DMS53 treated with DMSO at 0.1 percent for 48 hours (cell line): ENCODE data around the gene MYL7.
"Not testable (repeated sequence)": the region's sequence is repeated elsewhere in the genome, so short reads cannot be mapped to it uniquely, and the experiment has no call there.

Source experiments
- DNase-seq: peaks from one replicate; lab custom pipeline; 2025; ENCODE audit not compliant: unreplicated experiment; lab: John Stamatoyannopoulos, UW

Gene MYL7

DNA sequence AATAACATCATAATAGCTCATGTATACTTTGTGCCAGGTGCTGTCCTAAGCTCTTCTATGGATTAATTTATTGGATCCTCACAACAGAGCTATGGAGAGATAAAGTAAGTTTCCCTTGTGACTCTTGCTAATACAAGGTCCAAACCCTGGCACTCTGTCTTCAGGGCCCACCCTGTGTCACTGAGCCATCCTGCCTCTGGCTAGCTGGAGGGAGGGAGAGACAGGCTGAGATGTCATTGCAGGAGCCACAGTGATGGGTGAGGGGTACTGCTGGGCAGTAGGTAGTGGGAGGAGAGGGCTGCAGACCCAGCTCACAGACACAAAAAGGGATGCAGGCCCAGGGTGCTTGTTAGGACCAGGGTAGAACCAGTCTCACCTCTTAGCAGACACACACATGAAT is 31.2 kb upstream of the MYL7 start:
- DNase-seq, result no peak

DNA sequence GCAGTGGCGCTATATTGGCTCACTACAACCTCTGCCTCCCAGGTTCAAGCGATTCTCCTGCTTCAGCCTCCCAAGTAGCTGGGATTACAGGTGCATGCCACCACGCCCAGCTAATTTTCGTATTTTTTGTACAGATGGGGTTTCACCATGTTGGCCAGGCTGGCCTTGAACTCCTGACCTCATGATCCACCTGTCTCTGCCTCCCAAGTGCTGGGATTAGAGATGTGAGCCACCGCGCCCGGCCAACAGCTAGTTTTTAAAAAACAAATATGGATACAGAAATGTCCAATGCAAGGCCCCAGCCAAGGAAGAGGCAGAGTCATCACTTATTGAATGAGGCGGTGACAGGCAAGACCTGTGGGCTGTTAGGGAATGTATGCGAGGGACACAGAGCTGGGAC is 30.8 kb upstream of the MYL7 start:
- not testable (repeated sequence) for DNase-seq

DNA sequence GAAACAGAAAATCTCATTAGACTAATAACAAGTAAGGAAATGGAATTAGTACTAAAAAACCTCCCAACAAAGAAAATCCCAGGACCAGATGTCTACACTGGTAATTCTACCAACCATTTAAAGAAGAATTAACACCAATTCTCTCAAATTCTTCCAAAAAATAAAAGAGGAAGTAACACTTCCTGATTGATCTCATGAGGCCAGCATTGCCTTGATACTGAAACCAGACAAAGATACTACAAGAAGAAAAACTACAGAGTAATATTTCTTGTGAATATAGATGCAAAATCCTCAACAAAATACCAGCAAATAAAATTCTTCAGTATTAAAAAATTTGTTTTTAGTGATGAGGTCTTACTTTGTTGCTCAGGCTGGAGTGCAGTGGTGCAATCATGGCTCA is 26.8 kb upstream of the MYL7 start:
- no peak for DNase-seq

DNA sequence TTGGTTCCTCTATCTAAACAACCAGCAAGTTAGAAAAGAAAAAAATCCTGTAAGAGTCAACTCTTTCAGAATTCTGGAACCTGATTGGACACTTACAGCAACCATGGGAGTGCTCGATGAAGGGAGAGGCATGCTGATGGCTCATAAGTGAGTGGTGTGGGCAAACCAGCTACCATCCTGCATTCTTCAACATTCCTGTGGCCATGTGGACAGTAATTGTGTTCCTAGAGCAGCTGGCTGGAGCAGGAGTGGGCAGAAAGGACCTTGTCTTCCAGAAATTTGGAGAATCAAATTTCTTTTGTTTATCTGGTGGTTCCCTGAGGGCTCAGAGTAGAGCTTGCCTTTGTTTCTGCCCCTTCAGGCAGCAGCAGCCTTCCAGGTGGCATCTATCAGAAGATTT is 22.5 kb upstream of the MYL7 start:
- DNase-seq, result no peak

DNA sequence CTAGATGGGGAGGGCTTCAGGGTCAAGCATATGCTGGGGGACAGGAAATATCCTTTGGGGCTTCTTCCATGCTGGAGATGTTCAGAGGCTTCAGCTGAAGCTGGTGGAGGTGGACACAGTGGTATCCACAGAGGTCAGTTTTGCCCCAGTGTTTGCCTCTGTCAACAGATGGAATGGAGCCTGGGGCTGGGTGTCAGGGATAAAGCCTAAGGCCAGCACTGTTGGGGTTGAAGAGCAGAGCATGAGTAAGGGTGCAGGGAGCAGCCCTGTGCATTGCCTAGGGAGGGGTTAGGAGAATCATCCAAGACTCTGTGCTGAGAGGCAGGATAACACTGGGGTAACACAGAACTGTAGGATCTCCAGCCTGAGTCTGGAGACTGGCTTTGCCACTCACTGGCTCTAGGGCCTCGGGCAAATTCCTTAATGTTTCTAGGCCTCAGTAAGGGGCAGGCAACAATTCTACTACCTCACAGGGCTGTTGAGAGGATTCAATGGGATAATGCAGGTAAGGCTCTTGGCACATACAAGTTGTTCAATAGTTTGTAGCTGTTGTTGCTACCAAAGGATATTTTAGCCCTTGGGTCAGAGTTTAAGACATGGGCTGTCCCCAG is 21.8 kb upstream of the MYL7 start:
- no peak for DNase-seq

DNA sequence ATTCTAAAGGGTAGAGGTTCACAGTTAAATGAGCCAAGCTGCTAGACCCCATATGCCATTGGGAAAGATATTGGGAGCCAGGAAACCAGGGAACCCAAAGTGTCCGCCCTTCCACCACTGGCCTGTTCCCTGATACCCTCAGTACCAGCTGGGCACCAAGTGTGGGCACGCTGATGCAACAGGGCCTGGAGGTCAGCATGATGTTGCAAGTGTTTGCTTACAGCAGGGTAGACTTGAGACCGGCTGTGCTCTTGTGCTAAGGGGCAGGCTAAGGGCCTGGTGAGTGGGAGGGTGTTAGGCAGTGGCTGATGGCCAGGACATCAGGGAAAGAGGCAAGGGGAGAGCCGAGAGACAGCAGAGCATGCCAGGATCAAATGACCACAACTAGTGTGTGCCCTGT is 21.0 kb upstream of the MYL7 start:
- no peak for DNase-seq

DNA sequence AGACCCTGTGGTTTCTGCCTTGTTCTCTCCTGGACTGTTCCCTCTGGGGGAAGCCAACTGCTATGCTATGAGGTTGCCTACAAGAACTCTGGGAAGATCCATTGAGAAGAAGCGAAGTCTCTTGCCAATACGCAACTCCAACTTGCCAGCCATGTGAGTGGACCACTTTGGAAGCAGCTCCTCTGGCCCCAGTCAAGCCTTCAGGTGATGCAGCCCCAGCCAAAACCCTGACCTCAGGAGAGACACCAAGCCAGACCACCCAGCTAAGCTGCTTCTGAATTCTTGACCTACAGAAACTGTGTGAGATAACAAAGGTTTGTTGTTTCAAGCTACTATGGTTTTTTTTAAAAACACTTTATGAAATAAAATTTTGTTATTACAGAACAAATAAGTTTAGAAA is 20.2 kb upstream of the MYL7 start:
- DNase-seq, result no peak

DNA sequence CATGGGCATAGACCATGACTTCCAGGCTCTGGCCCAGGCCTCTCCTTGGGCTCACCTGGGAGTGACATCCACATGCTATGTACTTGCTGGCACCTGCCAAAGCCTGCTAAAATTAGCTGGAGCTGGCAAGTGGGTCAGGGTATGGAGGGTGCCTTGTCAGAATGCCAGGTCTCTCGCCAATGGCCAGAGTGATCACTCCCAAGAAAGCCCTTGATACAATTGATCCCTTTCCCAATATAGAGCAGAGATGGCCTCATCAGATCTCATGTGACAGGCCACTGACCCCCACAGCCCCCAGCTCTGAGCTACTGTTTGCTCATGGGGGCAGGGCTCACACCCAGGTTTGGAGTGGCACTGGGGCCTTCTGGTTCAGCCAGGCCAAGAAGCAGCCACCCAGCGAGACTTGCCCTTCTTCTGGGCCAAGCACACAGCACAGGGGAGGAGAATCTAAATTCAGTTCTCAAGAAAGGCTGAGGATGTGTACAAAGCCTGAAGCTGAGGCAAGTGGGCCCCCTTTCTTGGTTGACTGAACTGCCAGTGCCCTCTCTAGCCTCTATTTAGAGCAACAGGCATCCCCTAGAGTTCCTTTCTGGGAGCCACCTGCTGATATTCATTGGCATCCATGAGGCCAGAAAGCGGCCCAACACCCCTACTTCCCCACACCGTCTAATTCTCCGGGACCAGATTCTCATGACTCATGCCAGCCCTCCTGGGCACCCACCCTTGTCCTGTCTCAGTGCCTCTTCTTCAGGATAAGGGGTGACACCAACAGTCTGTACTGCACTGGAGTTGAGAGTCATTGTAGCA is 18.9 kb upstream of the MYL7 start:
- DNase-seq, result no peak

DNA sequence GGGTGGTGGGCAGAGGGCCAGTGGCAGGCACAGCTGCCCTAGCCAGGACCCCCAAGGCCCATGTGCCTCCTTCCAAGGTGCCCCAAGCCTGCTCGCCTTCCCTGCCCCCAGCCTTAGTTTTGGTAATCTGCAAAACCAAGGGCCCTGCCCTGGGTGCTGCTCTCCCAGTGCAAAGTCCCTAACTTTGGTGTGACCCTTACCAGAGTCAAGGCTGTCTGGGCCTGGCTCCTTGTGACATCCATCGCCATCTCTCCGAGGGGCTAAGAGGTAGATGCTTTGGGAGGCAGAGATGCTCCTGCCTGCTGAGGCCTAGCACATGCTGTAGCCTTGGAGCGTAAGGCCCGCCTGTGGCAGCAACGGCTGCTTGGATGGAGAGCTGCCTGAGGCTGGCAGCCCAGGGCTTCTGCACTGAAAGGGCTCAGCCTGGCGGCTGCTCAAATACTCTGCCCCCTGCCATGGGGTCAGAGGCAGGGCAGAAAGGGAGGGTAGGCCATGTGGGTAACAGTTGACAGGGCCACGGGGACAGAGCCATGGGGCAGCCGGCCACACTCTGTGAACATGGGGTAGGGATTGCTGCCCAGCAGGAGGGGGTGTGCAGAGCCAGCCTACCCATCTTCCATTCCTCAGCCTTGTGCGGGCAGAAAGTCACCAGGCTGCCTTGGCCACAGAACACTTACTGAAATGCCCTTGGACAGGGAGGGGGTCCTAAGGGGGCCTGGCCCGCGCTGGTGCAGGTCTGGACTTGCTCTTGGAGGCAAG is 17.9 kb upstream of the MYL7 start:
- DNase-seq, result no peak

DNA sequence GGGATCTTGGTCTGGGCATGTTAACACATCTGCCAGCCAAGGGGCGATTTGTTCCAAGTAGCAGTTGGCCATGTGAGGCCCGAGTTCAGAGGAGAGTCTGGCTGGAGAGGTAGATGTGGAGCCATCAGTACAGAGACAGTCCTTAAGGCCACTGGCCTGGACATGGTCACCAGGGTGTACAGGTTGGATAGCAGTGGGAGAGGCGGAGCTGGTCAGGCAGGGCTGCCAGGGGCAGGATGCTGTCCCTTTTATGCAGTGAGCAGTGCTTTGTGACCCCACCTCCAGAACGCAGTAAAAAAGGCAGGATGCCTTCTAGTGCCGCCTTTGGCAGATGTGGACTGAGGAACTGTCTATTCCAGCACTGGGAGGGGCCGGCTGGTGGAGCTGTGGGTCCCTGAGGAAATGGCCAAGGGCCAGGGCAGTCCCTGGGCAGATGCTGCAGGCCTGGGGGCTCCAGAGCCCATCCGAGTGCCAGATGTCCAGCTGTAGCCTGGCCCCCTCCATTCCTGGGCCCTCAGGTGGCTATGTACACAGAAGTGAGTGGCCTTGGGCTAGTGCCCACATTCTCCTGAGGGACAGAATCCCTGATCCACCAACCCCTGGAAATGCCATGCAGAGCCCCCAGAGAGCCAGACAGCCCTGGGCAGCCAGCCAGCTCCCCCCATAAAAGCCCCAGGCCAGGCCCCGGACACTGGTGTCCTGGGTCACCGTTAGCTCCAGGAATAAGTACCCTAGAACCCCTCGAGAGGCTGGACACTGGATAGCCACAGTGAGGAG is 17.2 kb upstream of the MYL7 start:
- no peak for DNase-seq

DNA sequence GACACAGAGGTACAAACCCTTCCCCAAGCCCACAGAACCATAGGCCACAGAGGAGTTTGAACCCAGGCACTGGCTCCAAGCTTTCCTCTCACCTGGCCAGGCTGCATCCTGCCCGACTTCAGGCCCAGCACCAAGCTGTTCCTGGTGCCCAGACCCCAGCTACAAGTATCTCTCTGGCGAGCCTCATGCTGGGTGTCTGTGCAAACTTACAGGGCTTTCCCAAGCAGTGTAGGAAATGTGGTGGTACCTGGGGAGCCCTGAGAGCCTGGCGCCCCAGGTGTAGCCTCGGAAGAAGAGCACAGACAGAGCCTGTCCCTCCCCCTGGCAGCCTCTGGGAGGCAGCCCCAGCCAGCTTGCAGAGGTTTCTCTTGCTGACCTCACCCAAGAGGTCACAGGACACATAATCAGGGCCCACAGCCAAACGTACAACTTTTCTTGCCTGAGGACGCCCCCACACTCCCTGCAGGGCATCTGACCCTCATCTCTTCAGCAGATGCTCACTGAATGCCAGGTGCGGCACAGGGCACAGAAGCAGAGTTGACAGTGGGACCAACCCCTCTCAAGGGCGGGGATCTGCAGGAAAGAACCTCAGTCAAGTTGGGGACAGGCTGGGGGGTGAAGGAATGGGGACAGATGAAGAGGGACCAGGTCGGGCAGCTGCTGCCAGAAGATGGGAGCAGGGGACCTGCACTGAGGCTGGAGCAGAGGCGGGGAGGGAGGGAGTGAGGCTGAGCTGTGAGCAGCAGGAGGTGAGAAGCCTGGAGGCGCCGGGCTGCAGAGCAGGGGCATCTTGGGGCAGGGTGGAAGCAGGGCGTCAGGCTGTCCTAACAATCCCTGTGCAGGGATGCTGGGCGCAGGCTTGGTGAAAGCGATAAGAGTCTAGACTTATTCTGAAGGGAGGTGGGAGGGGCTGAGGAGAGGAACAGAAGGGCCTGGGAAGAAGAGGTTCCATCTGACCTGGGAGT is 16.3 kb upstream of the MYL7 start:
- no peak for DNase-seq

DNA sequence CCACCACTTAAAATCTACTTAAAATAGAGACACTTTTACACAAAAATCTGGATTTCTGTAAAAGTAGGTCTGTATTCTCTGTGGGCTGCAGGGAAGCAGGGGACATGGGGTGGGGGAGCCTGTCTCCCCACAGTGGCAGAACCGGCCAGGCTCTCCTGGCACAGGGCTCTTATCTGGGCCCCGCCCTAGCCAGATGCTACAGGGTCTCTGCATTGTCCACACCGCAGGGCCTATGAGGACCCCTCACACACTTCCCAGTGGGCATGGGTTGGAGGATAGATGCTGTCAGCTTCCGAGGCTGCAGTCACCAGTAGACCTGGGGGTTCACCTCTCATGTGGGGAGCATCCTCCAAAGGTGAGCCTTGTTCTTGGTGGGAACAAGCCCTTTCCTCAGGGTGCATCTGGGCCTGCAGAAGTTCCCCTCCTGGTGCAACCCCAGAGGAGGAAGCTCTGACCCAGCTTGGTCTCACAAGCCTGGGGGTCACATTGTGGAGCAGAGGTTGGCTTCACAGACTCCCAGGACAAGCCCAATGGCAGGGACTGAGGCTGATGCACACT is 15.4 kb upstream of the MYL7 start:
- DNase-seq, result no peak

DNA sequence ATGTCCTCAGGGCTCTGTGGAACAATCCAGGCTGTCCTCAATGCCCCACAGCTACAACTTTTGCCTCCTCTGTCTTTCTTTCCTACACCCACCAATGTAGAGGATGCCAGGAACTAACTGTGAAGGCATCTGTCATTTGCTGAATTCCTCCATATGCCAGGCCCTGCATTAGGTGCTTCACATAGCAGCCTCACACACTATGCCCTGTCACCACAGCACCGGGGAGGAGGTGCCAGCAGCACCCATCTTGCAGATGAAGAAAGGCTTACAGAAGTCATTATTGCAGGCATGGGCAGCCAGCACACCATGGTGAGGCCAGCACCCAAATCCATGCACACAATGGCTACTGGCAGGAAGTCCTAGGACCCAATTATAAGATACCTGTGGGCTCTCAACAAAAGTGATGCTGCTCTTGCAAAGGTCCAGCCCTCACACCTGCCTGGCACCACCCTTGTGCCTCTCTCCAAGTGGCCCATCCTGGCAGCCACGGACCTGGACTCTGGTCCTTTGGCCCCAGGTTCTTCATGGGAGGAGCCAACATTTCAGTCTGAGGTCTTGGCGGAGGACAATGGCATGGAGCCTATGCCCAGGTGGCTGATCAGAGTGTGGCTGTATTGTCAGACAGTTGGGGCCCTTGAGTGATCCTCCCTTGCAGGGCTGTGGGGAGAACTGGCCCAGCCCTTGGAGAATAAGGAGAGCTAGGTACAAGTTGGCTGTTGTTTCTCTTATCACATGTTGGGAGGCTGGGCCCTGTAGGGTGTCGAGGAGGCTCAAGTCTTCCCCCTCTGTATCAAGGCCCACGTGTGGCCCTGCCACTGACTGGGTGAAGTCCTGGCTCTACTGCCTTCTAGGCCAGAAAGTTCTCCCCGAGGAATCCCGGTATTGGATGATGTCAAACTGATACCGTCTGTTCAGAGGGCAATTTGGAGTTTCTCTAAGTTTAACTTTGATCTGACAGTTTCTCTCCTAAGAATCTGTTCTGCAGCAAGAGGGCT is 14.4 kb upstream of the MYL7 start:
- no peak for DNase-seq

DNA sequence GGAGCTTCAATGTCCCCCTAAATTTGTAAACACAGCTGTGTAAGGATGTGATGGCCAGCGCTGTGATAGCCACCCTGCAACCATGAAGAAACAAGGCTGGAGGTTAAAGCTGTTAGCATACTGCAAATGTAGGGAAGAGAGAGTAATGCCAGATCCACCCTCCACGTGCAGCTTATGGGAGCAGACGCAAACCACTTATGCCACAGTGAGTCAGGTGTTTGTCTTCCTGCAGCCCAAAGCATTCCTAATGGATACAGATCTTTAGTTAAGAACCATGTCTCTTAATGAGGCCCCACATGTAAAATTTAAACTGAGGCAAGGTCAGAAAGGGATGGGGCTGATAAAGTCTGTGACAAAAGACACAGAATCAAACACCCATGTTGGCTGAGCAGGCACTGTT is 13.6 kb upstream of the MYL7 start:
- DNase-seq, result no peak

DNA sequence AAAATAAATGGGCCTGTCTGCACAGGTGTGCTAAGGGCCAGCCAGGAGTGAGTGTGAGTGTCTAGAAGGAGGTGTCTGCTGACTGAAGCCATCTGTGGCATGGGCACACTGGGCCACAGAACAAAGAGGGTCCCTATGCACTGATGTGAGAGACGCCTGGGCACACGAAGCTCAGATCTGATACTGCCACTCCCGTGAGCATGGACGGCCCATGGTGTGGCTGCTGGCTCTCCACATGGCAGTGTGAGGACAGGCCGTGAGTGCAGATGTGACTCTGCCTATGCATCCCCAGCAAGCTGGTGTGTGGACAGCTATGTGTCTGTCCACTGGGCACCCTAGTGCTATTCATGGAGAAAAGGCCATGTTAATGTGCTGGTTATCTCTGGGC is 12.8 kb upstream of the MYL7 start:
- DNase-seq, result no peak

DNA sequence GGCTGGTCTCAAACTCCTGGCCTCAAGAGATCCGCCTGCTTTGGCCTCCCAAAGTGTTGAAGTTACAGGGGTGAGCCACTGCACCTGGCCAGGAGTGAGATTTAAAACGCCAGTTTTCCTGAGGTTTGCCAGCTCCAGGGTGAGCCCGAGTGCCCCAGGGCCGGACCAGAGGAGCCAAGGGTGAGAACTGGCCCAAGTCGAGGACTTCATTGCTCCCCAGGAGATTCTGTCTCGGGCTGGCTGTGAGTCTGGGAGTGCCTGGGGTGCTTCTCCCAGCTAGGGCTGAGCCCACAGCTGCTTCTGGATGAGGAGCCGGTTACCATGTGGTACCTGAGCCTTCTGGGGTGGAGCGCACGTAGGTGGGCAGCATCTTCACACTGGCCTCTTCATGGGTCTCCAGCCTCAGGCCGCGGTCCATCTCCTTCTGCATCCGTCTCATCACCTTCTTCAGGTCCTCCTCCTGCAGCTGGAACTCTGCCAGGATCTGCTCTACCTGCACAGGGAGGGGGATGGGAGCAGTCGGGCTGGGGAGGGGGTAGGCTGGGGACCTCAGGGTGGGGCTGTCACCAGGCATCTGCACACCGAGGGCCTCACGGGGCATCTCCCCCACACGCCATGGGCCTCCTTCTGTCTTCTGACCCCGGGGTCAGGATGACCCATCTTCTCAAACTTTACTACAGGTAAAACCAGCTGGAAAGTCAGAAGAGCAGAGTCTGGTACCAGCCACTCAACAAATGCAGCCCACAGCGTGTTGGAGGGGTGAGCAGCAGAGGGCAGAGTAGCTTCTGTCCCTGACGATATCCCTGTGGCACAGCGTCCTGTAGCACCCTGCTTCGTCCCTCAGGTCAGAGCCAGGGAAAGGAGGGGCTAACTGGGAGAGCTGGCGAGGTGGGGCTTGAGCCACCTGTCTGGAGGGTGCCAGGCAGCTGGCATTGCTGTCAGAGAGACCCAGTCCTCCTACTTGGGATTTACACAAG is 12.1 kb upstream of the MYL7 start:
- DNase-seq, result no peak

DNA sequence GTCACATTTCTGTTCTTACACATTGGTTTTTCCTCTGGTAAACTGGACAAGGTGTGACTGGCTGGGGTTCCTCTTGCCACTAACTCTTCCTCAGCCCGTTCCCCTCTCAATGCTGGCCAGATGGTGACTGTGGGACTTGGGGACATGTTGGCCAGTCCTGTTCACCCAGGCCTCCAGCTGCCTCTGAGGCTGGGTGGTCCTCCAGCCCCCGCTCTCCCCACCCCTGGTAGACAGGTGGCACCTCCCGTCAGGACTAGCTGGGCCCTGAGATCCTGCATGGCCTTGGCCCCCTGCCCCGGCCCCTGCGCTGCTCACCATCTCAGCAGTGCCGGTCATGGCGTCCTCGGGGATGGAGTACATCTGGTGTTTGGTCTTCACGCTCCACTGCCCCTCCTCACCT is 10.8 kb upstream of the MYL7 start:
- DNase-seq, result no peak
